Panc1 (cell line): ENCODE measurements around the gene ARMC8. TPM values are rescaled to one million over a fixed set of nuclear protein-coding genes. Genes with fewer than 3 reads are reported as not detected.

Experiments
- ATAC-seq: fragments of 200-7000 bp; cut with Tn5 transposase; 2 replicates; pipeline ENCODE4 v1.9.1; 2020; ENCODE audit warnings: mild to moderate bottlenecking, moderate library complexity
- BruUV-seq: library from RNA; stranded (reverse); fragments of 400-500 nt; replicated peaks from 2 replicates; lab custom pipeline; 2021; lab: Mats Ljungman, UMichigan
- CTCF ChIA-PET: fragments of 300-600 bp; sonication (Branson Sonifier 250); formaldehyde crosslinking; loops from one replicate; lab custom pipeline; 2022; ENCODE audit warnings: antibody characterized with exemption; lab: Charles Lee
- POLR2A ChIA-PET: fragments of 300-600 bp; sonication (Branson Sonifier 250); formaldehyde crosslinking; loops from one replicate; lab custom pipeline; 2022; ENCODE audit warnings: antibody characterized with exemption; lab: Charles Lee
- DNase-seq: peaks from one replicate; pipeline ENCODE4 v3.0.0-alpha.2; 2010; ENCODE audit warnings: low read depth, low spot score
- H3K27ac ChIP-seq: 2 replicates; pipeline ENCODE4 v1.5.1; 2011; ENCODE audit warnings: mild to moderate bottlenecking, low read length, inconsistent platforms
- H3K27me3 ChIP-seq: fragments of 200-500 bp; sonication (Bioruptor generic); 2 replicates; pipeline ENCODE4 v1.6.0; 2014; ENCODE audit warnings: low read length, inconsistent platforms; ENCODE audit not compliant: control insufficient read depth, insufficient read depth
- H3K36me3 ChIP-seq: fragments of 200-500 bp; sonication (Bioruptor generic); 2 replicates; pipeline ENCODE4 v1.5.1; 2014; ENCODE audit warnings: inconsistent platforms, mild to moderate bottlenecking, low read length, moderate library complexity; ENCODE audit not compliant: control insufficient read depth, insufficient read depth
- H3K4me1 ChIP-seq: 2 replicates; pipeline ENCODE4 v1.5.1; 2011; ENCODE audit warnings: inconsistent platforms, mild to moderate bottlenecking, low read length, moderate library complexity; ENCODE audit not compliant: control insufficient read depth, insufficient read depth
- H3K4me3 ChIP-seq, 2 experiments: 2 replicates each; pipeline ENCODE4 v1.5.1; 2011 to 2012; ENCODE audit warnings: low read depth in 2 of 2, low read length in 2 of 2, mild to moderate bottlenecking in 2 of 2, inconsistent platforms in 1 of 2, moderate library complexity in 1 of 2
- H3K9me3 ChIP-seq: fragments of 200-500 bp; sonication (Bioruptor generic); 2 replicates; pipeline ENCODE4 v1.5.1; 2014; ENCODE audit warnings: low read depth, mild to moderate bottlenecking, inconsistent platforms, low read length, moderate library complexity; ENCODE audit not compliant: control insufficient read depth, insufficient read depth
- CTCF ChIP-seq: fragments of 450-650 bp; IDR thresholded peaks from 2 replicates; pipeline ENCODE4 v1.5.1; 2017; ENCODE audit warnings: mild to moderate bottlenecking
- POLR2AphosphoS5 ChIP-seq: IDR thresholded peaks from 2 replicates; pipeline ENCODE4 v1.6.1; 2012; ENCODE audit warnings: mild to moderate bottlenecking, low read depth, low read length, moderate library complexity
- SIN3A ChIP-seq: IDR thresholded peaks from 2 replicates; pipeline ENCODE4 v1.6.1; 2012; ENCODE audit warnings: low read depth, mild to moderate bottlenecking, low read length, moderate library complexity, borderline replicate concordance; ENCODE audit not compliant: insufficient read depth
- TCF7L2 ChIP-seq: IDR thresholded peaks from 2 replicates; pipeline ENCODE4 v1.6.1; 2011; ENCODE audit warnings: mild to moderate bottlenecking, low read depth, low read length, inconsistent platforms
- in situ Hi-C: cut with HindIII; loops from 2 replicates; pipeline ENCODE4 v1.10.0; 2016; ENCODE audit warnings: low sequenced_read_pairs, low pct_unique_long_range_greater_than_20kb
- intact Hi-C: fragments of 100-400 bp; cut with micrococcal nuclease; formaldehyde crosslinking; loops from one replicate; pipeline ENCODE4 v1.10.0; 2022; ENCODE audit not compliant: unreplicated experiment
- total RNA-seq: library from RNA; stranded (reverse); gene quantifications from one replicate; pipeline ENCODE4 v1.2.1, GENCODE V29; 2021; ENCODE audit not compliant: unreplicated experiment
- TF ChIP-seq, protein P1 (sequence below), 2 experiments: IDR thresholded peaks; 2 replicates each; pipeline ENCODE4 v1.6.1; 2011 to 2012; ENCODE audit warnings: low read depth in 2 of 2, control low read depth in 1 of 2, low read length in 1 of 2, mild to moderate bottlenecking in 1 of 2, moderate library complexity in 1 of 2; ENCODE audit not compliant: insufficient read depth in 1 of 2

The ARMC8 gene
- total RNA-seq, 1 experiment from 2014 or later: 56.0 TPM

- H3K27me3 ChIP-seq: no peaks in the 10 kb centered on the region
- ChIA-PET POLR2A (no interaction called here), CTCF (no interaction called here)
- no peak for TF ChIP-seq CTCF
- TF ChIP-seq SIN3A: no peak
- TF ChIP-seq, protein P1, sequence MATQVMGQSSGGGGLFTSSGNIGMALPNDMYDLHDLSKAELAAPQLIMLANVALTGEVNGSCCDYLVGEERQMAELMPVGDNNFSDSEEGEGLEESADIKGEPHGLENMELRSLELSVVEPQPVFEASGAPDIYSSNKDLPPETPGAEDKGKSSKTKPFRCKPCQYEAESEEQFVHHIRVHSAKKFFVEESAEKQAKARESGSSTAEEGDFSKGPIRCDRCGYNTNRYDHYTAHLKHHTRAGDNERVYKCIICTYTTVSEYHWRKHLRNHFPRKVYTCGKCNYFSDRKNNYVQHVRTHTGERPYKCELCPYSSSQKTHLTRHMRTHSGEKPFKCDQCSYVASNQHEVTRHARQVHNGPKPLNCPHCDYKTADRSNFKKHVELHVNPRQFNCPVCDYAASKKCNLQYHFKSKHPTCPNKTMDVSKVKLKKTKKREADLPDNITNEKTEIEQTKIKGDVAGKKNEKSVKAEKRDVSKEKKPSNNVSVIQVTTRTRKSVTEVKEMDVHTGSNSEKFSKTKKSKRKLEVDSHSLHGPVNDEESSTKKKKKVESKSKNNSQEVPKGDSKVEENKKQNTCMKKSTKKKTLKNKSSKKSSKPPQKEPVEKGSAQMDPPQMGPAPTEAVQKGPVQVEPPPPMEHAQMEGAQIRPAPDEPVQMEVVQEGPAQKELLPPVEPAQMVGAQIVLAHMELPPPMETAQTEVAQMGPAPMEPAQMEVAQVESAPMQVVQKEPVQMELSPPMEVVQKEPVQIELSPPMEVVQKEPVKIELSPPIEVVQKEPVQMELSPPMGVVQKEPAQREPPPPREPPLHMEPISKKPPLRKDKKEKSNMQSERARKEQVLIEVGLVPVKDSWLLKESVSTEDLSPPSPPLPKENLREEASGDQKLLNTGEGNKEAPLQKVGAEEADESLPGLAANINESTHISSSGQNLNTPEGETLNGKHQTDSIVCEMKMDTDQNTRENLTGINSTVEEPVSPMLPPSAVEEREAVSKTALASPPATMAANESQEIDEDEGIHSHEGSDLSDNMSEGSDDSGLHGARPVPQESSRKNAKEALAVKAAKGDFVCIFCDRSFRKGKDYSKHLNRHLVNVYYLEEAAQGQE (IDR thresholded peaks at IDR 0.05; ENCODE audit: insufficient read depth in 1 of 2, low read depth in 2 of 2, low read length in 1 of 2): no peak
- TF ChIP-seq POLR2AphosphoS5: no peak
- no peak for TF ChIP-seq TCF7L2
- no peaks in the 10 kb centered on the region for H3K9me3 ChIP-seq
- H3K27ac ChIP-seq: no peak overlapping the region
- no peak overlapping the region for H3K4me3 ChIP-seq
- BruUV-seq: no TSS peak
- DNase-seq (no peak), ATAC-seq (no peak)
- in situ Hi-C loops (no loop called here), intact Hi-C loops (no loop called here)
- no peaks in the 10 kb centered on the region for H3K4me1 ChIP-seq
- no peaks in the 10 kb centered on the region for H3K36me3 ChIP-seq
Measured at GRCh38 chr3:138259126-138259525, 72.0 kb downstream of the ARMC8 start.

DNA sequence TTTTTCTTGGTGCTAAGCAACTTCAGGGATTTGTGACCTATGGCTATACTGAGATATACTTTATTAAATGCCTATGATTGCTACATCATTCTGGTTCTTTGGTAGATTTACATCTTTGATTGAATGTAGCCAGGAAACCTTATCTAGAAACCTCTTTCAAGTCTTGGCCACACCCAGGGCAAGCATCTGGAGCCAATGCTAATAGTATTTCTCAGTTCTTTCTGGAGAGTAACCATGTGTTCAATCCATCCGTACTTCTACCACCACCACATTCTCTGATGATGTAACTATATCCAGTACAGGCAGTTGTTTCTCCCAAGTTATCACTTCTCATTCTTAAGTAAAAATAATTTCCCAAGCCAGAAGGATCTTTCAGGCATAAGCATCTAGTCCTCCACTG lies 73.5 kb downstream of the ARMC8 start:
- ChIA-PET POLR2A (no interaction called here), CTCF (no interaction called here)
- H3K27ac ChIP-seq: no peak overlapping the region
- no peaks in the 10 kb centered on the region for H3K36me3 ChIP-seq
- no peaks in the 10 kb centered on the region for H3K9me3 ChIP-seq
- DNase-seq: no peak
- H3K4me3 ChIP-seq: no peak overlapping the region
- in situ Hi-C loops: no loop called here
- no peaks in the 10 kb centered on the region for H3K4me1 ChIP-seq
- H3K27me3 ChIP-seq: no peaks in the 10 kb centered on the region
- ATAC-seq: no peak
- intact Hi-C loops: no loop called here
- TF ChIP-seq SIN3A (no peak), POLR2AphosphoS5 (no peak), TCF7L2 (no peak), CTCF (no peak)
- TF ChIP-seq, protein P1 (IDR thresholded peaks at IDR 0.05; ENCODE audit: insufficient read depth in 1 of 2, low read depth in 2 of 2, low read length in 1 of 2): no peak
- no TSS peak for BruUV-seq
